HG03558 (cell line): Measurements from ENCODE around the gene TMEM51.
"Not testable (repeated sequence)": the region's sequence is repeated elsewhere in the genome, so short reads cannot be mapped to it uniquely, and the experiment has no call there.

Source experiments
- ATAC-seq: cut with Tn5 transposase; IDR thresholded peaks from one replicate; pipeline ENCODE4 v1.9.1; 2021; ENCODE audit warnings: moderate number of reproducible peaks; ENCODE audit not compliant: unreplicated experiment; ENCODE audit errors: extremely low read depth

Gene TMEM51

DNA sequence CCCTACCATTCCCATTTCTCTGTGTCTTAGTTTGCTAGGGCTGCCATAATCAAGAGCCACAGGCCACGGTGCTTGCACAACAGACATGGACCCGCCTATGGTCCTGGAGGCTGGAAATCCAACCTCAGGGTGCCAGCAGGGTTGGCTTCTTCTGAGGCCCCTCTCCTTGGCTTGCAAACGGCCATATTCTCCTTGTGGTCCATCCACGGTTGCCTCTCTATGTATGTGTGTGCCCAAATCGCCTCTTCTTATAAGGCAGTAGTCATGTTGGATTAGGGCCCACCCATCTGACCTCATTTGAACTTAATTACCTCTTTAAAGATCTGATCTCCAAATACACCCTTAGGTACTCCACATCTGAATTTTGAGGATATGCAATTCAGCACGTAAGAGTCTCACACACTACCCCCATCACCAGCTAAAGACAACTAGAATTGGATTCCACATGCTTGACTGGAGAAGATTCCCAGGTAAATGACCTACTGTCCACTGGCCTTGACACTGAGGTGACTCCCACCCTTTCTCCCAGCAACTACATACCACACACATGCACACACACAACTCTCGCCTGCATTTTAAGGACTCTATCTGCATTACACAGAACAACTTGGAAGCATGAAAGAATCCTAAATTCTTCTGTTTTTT, 28.3 kb upstream of the TMEM51 start:
- no peak for ATAC-seq

DNA sequence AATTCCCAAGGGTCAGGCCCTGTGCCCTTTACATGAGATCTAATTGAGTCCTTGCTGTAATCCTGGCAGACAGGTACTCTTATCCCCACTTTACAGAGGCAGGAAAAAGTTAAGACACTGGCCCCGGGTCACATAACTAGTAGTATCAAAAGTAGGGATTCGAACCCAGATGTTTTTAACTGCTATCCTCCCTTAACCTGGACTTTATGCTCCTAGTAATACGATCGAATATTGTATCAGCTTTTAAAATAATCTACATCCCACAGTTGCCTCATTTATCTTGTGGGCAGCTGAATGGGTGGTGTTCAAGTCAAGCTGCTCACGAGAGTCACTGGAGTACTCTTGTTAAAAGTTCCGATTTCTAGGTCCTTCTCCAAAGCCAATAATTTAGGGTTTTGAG, 25.5 kb upstream of the TMEM51 start:
- no peak for ATAC-seq

DNA sequence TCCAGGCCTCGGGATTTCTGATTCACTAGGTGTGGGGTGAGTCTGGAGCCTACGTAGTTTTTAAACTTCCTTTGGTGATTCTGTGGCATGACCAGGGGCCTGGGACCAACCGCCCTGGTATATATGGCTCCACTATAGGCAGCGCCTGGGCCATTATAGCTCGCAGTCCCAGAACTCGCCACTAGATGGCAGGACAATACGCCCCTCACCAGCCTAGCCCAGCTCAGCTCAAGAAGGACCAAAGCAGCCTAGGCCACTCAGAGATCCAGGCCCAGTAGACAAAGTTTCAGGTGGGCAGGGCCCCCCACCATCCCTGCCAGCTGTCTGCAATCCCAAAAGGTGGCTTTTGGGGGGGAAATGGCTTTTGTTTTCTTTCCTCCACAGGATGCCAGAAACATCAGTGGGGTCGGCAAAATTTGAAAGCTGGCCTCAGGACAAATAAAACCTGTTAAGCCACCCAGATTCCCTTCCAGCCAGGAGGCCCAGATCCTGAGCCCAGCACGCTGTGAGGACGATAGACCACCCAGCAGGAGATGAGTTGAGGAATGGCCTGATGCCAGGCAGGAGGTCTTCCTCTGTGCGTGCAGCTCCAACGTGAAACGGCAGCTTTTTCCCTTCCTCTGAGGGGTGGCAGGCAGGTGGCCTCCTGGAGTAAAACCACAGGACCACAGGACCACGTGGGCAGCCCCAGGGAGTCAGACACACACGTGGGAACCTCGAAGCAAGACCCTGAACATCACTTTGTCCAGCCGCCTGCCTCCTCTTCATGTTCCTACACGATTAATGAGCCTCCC, 24.8 kb upstream of the TMEM51 start:
- ATAC-seq, result no peak

DNA sequence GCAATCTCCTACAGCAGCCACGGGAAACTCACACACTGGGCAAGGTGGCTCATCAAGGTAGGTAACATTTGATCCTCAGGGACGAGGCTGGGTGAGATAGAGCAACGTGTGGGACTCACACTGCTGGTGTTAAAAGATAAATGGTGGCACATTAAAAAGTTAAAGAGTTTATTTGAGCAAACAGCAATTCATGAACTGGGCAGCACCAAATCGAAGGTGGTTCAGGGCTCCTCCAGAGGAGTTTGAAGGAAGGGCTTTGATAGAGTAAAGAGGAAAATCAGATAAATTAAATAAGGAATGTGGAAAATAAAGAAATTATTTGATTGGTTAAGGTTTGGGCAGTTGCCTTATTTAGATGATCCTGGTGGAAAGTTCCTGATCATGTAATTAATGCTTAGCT, 23.6 kb upstream of the TMEM51 start:
- ATAC-seq, result no peak

DNA sequence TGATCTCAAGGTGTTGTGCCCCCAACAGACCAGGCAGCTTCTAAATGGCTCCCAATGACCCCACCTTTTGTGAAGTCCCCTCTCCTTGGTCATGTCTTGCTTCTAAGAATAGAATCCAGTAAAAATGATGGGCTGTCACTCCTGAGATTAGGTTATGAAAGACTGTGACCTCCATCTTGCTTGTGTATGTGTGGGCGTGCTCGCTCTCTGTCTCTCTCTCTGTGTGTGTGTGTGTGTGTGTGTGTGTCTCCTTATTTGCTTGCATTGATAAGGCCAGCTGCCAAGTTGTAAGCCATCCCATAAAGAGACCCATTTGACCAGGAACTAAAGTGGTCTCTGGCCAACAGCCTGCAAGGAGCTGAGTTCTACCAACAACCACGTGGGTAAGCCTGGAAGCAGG, 22.9 kb upstream of the TMEM51 start:
- ATAC-seq, result no peak

DNA sequence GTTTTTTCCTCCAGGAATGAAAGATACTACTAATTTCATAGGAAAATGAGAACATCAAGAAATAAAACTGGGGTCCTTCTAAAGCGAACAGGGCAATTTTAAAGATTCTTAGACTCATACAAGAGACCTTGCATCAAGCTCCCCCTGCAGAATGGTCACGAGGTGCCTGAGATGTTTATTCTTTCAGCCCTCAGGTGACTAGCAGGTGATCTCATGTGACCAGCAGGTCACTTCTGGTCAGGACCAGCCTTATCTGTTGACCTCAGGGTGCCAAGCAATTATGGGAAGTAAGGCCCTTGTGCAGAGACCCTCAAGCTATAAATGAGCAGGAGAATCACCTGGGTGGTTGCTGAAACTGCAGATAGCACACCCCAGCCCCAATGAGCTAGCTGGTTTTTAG, 20.6 kb upstream of the TMEM51 start:
- no peak for ATAC-seq

DNA sequence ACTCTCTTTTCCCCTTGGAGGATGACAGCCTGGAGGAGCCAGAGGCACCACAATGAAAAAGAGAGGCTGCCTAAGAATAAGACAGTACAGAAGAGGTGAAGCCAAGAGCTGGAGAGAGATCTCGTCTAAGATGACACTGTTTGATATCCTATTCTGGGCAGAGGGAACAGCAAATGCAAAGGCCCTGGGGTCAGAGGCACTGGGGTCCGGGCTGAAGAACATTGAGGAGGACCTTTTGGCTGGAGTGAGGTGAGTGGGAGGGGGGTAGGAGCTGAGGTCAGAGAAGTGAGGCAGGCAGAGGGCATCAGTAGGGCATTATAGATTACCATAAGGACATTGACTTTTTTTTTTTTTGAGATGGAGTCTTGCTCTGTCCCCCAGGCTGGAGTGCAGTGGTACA, 19.3 kb upstream of the TMEM51 start:
- no peak for ATAC-seq

DNA sequence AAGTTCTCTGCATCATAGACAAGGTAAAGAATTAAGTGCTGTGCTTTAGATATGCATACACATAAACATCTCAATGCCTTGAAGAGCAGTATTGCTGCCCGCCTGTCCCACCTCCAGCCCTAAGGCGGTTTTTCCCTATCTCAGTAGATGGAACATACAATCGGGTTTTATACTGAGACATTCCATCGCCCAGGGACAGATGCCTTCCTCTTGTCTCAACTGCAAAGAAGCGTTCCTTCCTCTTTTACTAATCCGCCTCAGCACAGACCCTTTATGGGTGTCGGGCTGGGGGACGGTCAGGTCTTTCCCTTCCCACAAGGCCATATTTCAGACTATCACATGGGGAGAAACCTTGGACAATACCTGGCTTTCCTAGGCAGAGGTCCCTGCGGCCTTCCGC, 17.9 kb upstream of the TMEM51 start:
- not testable (repeated sequence) for ATAC-seq

DNA sequence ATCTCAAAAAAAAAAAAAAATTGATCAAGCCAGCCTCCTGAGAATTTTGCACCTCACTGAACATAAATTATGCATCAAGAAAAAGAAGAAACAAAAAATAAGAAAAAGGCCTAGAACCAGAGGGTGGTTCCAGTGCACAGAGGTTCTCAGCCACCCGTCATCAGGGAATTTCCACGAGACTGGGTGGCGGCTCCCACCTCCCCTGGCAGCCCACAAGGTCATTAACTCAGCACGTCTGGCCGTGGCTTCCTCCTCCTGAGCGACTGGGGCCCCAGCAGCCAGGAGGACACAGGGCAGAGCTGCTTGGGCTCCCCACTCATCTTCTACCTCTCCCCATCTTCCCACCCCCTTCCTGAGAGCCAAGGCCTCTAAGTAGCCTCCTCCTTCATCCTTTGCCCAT, 15.7 kb upstream of the TMEM51 start:
- no peak for ATAC-seq

DNA sequence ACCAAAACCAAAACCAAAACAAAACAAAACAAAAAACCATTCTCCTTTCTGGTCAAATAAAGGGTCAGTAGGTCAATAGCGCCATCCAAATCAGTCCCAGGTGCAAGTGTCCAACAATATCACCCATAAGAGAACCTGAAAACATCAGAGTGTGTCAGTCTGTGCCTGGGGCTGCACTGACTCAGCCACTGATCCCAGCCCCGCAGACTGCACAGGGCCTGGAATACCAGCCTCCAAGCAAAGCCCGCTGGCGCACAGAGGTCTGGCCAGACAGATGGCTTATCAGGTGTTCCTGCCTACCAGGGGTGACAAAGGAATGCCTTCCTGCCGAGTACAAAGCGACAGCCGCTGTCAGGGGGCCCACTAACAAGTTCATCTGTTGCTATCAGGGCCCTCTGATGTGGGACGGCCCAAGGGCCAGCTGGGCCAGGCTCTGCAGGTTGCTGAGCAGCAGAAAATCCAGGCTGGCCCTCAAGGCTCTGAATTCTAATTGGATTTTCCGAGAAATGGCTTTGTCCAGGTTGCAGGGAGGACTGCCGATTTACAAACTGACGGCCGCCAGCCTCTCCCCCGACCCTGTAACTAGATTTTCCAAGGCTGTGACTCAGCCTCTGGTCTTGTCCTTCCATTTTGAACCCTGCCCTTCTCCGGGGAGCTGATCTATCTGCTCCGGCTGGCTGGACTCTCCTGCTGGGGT, 13.7 kb upstream of the TMEM51 start:
- ATAC-seq, result no peak

DNA sequence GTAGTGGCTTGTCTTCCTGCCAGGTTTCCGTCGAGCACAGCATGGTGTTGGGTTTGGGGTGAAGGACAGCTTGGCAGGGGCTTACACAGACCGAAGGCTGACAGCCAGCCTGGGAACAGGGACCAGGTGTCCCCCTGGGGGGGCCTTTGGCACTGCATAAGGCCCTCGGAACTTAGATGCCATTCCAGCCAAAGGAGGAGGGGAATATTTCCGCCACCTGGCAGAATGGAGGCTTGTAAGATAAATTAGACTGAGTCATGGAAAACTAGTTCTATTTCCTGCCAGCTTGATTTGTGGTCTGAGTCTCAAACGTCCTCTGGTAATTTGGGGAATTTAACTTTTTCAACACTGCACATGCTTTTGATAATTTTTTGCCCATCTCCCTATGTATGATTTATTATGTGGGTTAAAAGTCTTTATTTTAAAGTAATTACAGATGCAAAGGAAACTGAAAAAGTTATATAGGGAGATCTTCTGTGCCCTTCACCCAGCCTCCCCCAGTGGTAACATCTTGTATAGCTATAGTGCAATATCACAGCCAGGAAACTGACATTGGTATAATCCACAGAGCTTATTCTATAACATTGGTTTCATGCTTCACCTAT, 11.5 kb upstream of the TMEM51 start:
- ATAC-seq, result no peak

DNA sequence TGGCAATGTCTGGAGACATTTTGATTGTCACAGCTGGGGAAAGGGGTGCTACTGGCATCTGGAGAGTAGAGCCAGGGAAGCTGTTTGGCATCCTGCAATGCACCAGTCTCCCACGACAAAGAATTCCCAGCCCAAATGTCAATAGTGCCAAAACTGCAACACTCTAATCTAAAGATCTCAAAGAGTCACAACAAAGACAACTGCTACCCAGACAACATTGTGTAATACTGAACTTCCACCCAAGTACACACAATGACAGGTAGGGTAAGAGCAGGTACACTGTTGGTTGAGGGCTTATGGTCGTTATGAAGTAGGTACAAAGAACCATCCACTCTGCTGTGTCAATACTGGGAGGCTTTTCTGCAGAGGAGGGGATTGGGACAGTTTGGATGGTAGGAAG, 8.2 kb upstream of the TMEM51 start:
- no peak for ATAC-seq

DNA sequence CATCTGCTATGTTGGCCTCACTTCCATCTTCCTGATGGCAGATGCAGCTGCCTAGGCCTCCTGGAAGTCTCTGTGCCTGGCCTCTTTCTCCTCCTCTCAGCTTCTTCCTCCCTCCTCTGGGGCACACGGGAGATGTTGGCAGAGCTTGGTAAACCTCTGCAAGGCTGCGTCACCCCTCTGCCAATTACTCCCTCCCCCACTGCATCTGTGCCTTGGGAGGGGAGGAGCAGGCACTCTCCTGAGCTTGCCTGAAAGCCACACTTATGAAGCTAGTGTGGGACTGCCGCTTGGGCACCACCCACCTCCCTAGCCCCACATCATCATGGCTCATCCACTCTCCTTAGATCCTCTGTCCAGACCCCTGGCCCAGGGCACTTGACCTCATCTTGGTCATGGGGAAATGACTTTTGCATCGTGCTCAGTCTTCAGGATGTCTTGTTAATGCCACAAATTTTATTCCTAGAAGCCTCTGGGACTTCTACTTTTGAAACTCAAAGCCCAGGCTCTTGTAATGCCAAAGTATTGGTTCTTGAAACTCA, 7.3 kb upstream of the TMEM51 start:
- ATAC-seq, result no peak

DNA sequence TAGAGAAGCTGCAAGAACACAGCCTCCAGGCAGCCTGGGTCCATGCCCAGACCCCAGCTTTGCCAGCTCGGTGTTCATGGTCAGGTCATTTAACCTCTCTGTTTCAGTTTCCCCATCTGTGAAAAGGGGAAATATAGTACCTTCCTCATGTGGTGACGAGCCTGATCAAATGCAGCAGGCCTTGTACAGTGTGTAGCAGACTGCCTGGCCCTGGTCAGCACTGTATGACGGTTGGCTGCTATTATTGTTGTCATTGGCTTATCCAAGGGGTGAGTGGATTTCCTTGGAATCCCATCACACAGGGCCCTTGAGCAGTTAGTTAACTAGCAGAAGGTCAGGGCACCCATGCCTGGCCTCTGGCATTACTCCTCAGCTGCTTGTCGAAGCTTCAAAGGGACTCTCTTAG, 6.6 kb upstream of the TMEM51 start:
- ATAC-seq, result no peak

DNA sequence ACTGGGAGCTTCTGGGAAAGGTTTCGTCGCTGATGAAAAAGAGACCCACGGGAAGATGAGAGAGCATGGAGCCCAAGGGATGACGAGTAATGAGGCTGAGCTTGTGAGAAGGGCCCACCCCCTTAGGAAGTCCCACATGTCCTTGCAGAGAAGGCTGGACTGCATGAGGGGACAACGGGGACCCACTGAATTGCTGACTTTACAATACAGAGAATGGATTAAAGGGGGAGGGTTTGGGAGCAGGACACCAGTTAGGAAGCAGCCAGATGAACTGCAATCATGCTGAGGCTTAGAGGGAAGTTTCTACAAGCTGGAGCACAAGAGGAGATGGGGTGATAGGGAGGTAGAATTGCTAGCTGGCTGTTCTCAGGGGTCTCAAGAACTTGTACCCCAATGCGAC, 5.5 kb upstream of the TMEM51 start:
- no peak for ATAC-seq

DNA sequence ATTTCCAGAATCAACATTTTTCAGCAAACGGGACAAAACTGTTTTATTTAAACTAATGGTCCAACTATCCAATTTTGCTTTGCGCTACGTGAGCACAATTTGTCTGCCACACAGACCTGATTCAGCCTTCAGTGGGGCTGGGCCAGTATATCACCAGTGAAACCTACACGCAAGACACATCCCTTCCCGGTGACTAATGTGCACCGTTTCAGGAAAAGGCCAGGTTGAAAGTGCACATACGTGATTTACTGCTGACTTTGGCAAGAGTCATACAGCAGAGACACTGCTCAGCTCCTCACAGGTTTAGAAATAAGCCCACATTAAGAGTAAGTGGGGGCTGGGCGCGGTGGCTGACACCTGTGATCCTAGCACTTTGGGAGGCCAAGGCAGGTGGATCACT, 5.1 kb upstream of the TMEM51 start:
- no peak for ATAC-seq

DNA sequence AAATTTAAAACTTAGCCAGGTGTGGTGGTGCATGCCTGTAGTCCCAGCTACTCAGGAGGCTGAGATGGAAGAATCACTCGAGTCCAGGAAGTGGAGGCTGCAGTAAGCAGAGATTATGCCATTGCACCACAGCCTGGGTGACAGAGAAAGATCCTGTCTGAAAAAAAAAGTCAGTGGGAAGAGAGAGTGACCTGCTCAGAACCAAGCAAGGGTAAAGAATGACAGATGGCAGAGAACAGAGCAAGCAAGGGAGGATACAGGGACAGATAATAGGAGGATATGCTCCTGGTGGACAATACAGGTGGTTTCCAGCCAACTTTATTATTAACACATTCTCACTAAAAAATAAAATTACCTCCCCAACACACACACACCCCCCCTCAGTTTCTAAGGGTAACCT, 4.6 kb upstream of the TMEM51 start:
- ATAC-seq, result no peak

DNA sequence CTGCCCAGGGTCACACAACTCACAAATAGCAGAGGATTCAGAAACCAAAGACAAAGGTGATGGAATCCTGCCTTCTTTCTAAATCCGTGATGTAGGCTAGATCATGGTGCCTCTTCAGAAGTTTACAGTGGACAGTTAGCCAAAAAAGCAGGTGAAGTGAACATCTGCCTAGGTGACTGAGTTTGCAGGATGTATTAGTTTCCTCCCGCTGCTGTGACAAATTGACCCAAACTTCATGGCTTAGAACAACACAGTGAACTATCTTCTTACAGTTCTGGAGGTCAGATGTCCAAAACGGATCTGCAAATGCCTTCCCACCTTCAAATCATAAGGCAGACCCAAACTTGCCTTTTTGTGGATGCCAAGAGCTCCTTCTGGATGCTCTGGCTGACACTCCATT, 3.2 kb upstream of the TMEM51 start:
- ATAC-seq, result no peak

DNA sequence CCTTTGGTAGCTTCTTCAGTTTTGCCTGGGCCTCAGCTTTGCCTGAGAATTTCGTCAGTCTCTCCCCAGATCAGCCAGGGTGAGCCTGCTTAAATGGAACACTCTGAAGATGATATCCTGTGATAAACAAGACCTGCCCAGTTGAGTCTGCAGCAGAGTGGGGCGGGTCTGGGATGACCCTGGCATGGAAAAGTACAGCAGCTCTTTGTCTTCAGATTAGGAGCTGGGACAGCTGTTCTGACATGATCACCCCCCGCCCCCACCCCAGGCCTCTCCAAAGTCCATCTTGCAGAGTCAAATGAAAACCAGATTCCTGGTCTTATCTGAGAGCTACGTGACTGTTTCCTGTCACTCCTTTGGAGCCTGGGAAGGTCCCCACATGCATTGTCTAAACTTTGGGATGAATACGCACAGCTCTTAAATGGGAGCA, 2.2 kb upstream of the TMEM51 start:
- no peak for ATAC-seq

DNA sequence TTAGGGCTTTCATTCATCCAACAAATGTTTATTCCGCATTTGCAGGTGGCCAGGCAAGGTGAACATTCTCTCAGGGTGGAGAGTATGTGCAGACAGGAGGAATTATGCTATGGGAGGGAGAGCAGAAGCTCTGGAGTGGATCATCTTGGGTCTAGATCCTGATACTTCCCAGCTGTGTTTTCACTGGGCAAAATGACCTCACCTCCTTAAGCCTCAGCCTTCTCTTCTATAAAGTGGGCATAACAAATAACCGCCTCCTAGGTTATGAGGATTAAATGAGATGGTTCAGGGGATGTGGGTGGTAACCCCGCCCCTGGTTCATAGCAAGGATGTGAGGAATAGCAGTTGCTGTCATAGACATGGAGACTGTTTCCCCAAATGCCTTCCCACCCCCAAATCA, 1.7 kb upstream of the TMEM51 start:
- ATAC-seq, result no peak
